GM23248 (cell line): Measurements from ENCODE around the gene ASXL3. TPM values are rescaled to one million over a fixed set of nuclear protein-coding genes. Genes with fewer than 3 reads are reported as not detected.

Experiments
- DNase-seq: peaks from one replicate; pipeline ENCODE4 v3.0.0-alpha.2; 2015
- H2AFZ ChIP-seq: fragments of 200-600 bp; sonication (generic); 2 replicates; pipeline ENCODE4 v1.6.1; 2016; ENCODE audit warnings: antibody characterized with exemption
- H3F3A ChIP-seq: fragments of 200-600 bp; sonication (generic); 2 replicates; pipeline ENCODE4 v1.6.1; 2016; ENCODE audit warnings: mild to moderate bottlenecking, antibody characterized with exemption, mixed run types; ENCODE audit not compliant: insufficient read depth
- H3K27ac ChIP-seq: fragments of 200-600 bp; sonication (generic); 2 replicates; pipeline ENCODE4 v1.5.1; 2016; ENCODE audit warnings: mild to moderate bottlenecking
- H3K27me3 ChIP-seq: fragments of 200-600 bp; sonication (generic); replicated peaks from 2 replicates; pipeline ENCODE4 v1.6.1; 2016; ENCODE audit warnings: mild to moderate bottlenecking; ENCODE audit not compliant: insufficient read depth
- H3K36me3 ChIP-seq: fragments of 200-600 bp; sonication (generic); 2 replicates; pipeline ENCODE4 v1.6.1; 2016; ENCODE audit warnings: low read depth, mild to moderate bottlenecking
- H3K4me1 ChIP-seq: fragments of 200-600 bp; sonication (generic); 2 replicates; pipeline ENCODE4 v1.6.1; 2016; ENCODE audit warnings: mild to moderate bottlenecking; ENCODE audit not compliant: insufficient read depth
- H3K4me2 ChIP-seq: fragments of 200-600 bp; sonication (generic); one replicate; pipeline ENCODE4 v1.6.1; 2016; ENCODE audit warnings: mild to moderate bottlenecking; ENCODE audit not compliant: unreplicated experiment
- H3K4me3 ChIP-seq: fragments of 200-600 bp; sonication (generic); 2 replicates; pipeline ENCODE4 v1.5.1; 2016; ENCODE audit warnings: mild to moderate bottlenecking
- H3K79me2 ChIP-seq: fragments of 200-600 bp; sonication (generic); 2 replicates; pipeline ENCODE4 v1.6.1; 2016; ENCODE audit warnings: mild to moderate bottlenecking; ENCODE audit not compliant: insufficient read depth
- H3K9ac ChIP-seq: fragments of 200-600 bp; sonication (generic); 2 replicates; pipeline ENCODE4 v1.6.1; 2016; ENCODE audit warnings: mild to moderate bottlenecking
- H3K9me2 ChIP-seq: fragments of 200-600 bp; sonication (generic); 2 replicates; pipeline ENCODE4 v1.6.1; 2016; ENCODE audit warnings: mixed run types, mild to moderate bottlenecking, moderate library complexity; ENCODE audit not compliant: insufficient read depth
- H3K9me3 ChIP-seq: fragments of 200-600 bp; sonication (generic); one replicate; pipeline ENCODE4 v1.6.1; 2017; ENCODE audit warnings: low read depth
- H4K20me1 ChIP-seq: fragments of 200-600 bp; sonication (generic); 2 replicates; pipeline ENCODE4 v1.6.0; 2016; ENCODE audit not compliant: insufficient read depth
- EZH2 ChIP-seq: fragments of 200-600 bp; sonication (generic); IDR thresholded peaks from 2 replicates; pipeline ENCODE4 v1.6.1; 2018; ENCODE audit warnings: antibody characterized with exemption, mild to moderate bottlenecking; ENCODE audit not compliant: insufficient read depth, poor library complexity, severe bottlenecking
- EZH2phosphoT487 ChIP-seq: fragments of 200-600 bp; sonication (generic); IDR thresholded peaks from 2 replicates; pipeline ENCODE4 v1.6.1; 2018; ENCODE audit warnings: antibody characterized with exemption, moderate library complexity, mild to moderate bottlenecking, low read depth; ENCODE audit not compliant: insufficient read depth
- WGBS, 2 experiments: methylation state at CpG; one replicate each; pipeline ENCODE4 v1.1.6; 2015 to 2017; ENCODE audit warnings: low lambda C conversion rate in 2 of 2, low coverage in 1 of 2; ENCODE audit errors: missing lambda C conversion rate in 2 of 2; 5-methylcytosine and 5-hydroxymethylcytosine counted together
- in situ Hi-C: fragments of 300-500 bp; cut with MboI; formaldehyde crosslinking; loops from 2 replicates; pipeline ENCODE4 v1.15.0; 2020
- polyA plus RNA-seq: library from polyadenylated mRNA; unstranded; fragments of >200 nt; fragmentation: Nextera tagmentation; extraction: Ambion mirVana; gene quantifications from 2 replicates; pipeline ENCODE4 v1.2.1, GENCODE V29; 2016
- total RNA-seq: library from RNA; depleted of rRNA; stranded (reverse); fragments of >200 nt; shearing (Covaris generic); gene quantifications from 2 replicates; pipeline ENCODE4 v1.2.3, GENCODE V29; 2014

ASXL3 gene
- total and polyA plus RNA-seq, 2 experiments from 2014 or later = not detected

GRCh38 chr18:33670029-33670428, 92.0 kb downstream of the ASXL3 start:
- TF ChIP-seq EZH2phosphoT487 (no peak), EZH2 (no peak)
- Histone ChIP-seq H3K79me2 (no peaks in the 10 kb centered on the region), H3K9ac (no peak overlapping the region), H4K20me1 (no peaks in the 10 kb centered on the region), H3K4me2 (no peak overlapping the region), H3K36me3 (no peaks in the 10 kb centered on the region), H3F3A (no peaks in the 10 kb centered on the region), H3K27me3 (no peaks in the 10 kb centered on the region), H3K9me3 (no peaks in the 10 kb centered on the region), H3K4me1 (no peaks in the 10 kb centered on the region), H3K9me2 (no peaks in the 10 kb centered on the region), H3K4me3 (no peak overlapping the region), H2AFZ (no peak overlapping the region), H3K27ac (no peak overlapping the region)
- WGBS, 2 experiments = 48 to 66% methylated on average over 6 of the region's 6 CpGs
- DNase-seq = no peak
- in situ Hi-C loops = no loop called here

- Histone ChIP-seq H4K20me1 (no peaks in the 10 kb centered on the region), H3K9me2 (no peaks in the 10 kb centered on the region), H3K79me2 (no peaks in the 10 kb centered on the region), H3K27ac (no peak overlapping the region), H3K27me3 (no peaks in the 10 kb centered on the region), H3K9me3 (no peaks in the 10 kb centered on the region), H3K9ac (no peak overlapping the region), H3F3A (no peaks in the 10 kb centered on the region), H3K4me3 (no peak overlapping the region), H3K36me3 (no peaks in the 10 kb centered on the region), H2AFZ (no peak overlapping the region), H3K4me1 (no peaks in the 10 kb centered on the region), H3K4me2 (no peak overlapping the region)
- WGBS, 2 experiments = 27 to 34% methylated on average over 4 of the region's 4 CpGs
- in situ Hi-C loops = no loop called here
- TF ChIP-seq EZH2 (no peak), EZH2phosphoT487 (no peak)
- no peak for DNase-seq
Observed at GRCh38 chr18:33673689-33674088, 95.7 kb downstream of the ASXL3 start.

GRCh38 chr18:33676593-33676992, 98.6 kb downstream of the ASXL3 start:
- H3F3A ChIP-seq = no peaks in the 10 kb centered on the region
- no peak overlapping the region for H3K4me3 ChIP-seq
- no peaks in the 10 kb centered on the region for H4K20me1 ChIP-seq
- TF ChIP-seq EZH2phosphoT487 = no peak
- TF ChIP-seq EZH2 = no peak
- H3K4me1 ChIP-seq = no peaks in the 10 kb centered on the region
- H3K36me3 ChIP-seq = no peaks in the 10 kb centered on the region
- no peaks in the 10 kb centered on the region for H3K9me2 ChIP-seq
- H3K27ac ChIP-seq = no peak overlapping the region
- no peak overlapping the region for H2AFZ ChIP-seq
- H3K9ac ChIP-seq = no peak overlapping the region
- no peak overlapping the region for H3K4me2 ChIP-seq
- H3K9me3 ChIP-seq = no peaks in the 10 kb centered on the region
- DNase-seq = no peak
- 29 to 33% methylated on average over 1 of the region's 1 CpG for WGBS, 2 experiments
- no peaks in the 10 kb centered on the region for H3K79me2 ChIP-seq
- H3K27me3 ChIP-seq = no peaks in the 10 kb centered on the region
- in situ Hi-C loops = no loop called here

GRCh38 chr18:33677891-33678290, 99.9 kb downstream of the ASXL3 start:
- H2AFZ ChIP-seq = no peak overlapping the region
- H4K20me1 ChIP-seq = no peaks in the 10 kb centered on the region
- no peak overlapping the region for H3K4me3 ChIP-seq
- H3K9me2 ChIP-seq = no peaks in the 10 kb centered on the region
- no peak overlapping the region for H3K27ac ChIP-seq
- TF ChIP-seq EZH2phosphoT487 (no peak), EZH2 (no peak)
- in situ Hi-C loops = no loop called here
- H3K4me2 ChIP-seq = no peak overlapping the region
- no peaks in the 10 kb centered on the region for H3K79me2 ChIP-seq
- WGBS, 2 experiments = 29 to 32% methylated on average over 2 of the region's 2 CpGs
- no peaks in the 10 kb centered on the region for H3K4me1 ChIP-seq
- DNase-seq = no peak
- no peak overlapping the region for H3K9ac ChIP-seq
- H3K9me3 ChIP-seq = no peaks in the 10 kb centered on the region
- H3F3A ChIP-seq = no peaks in the 10 kb centered on the region
- no peaks in the 10 kb centered on the region for H3K36me3 ChIP-seq
- H3K27me3 ChIP-seq = no peaks in the 10 kb centered on the region

- Histone ChIP-seq H3K9me2 (no peaks in the 10 kb centered on the region; the same call in 1 of the 2 replicates), H3K4me2 (no peak overlapping the region), H3K36me3 (no peaks in the 10 kb centered on the region), H2AFZ (no peak overlapping the region), H3K27ac (no peak overlapping the region), H3K4me1 (no peaks in the 10 kb centered on the region), H3K9me3 (no peaks in the 10 kb centered on the region), H3K27me3 (no peaks in the 10 kb centered on the region), H3K79me2 (no peaks in the 10 kb centered on the region), H4K20me1 (no peaks in the 10 kb centered on the region), H3K4me3 (no peak overlapping the region), H3F3A (no peaks in the 10 kb centered on the region), H3K9ac (no peak overlapping the region)
- TF ChIP-seq EZH2phosphoT487 (no peak), EZH2 (no peak)
- 54 to 67% methylated on average over 6 of the region's 6 CpGs for WGBS, 2 experiments
- DNase-seq = no peak
- in situ Hi-C loops = no loop called here
Observed at GRCh38 chr18:33682436-33682835, 104.4 kb downstream of the ASXL3 start.
